Testis (tissue), 3 donors: ENCODE measurements around the gene NEURL1B. TPM values are rescaled to one million over a fixed set of nuclear protein-coding genes. Genes with fewer than 3 reads are reported as not detected.
A peak's percentile ranks its signal among the peaks of the same experiment; 100 is the strongest.

Experiments
- DNase-seq: peaks from one replicate; pipeline ENCODE4 v3.0.0-alpha.2; 2019
- H3K27ac ChIP-seq, 2 donors: fragments of 200-600 bp; sonication (generic); one replicate each; pipeline ENCODE4 v1.5.1; 2019
- H3K27me3 ChIP-seq: fragments of 200-600 bp; sonication (generic); one replicate; pipeline ENCODE4 v1.5.1; 2019
- H3K36me3 ChIP-seq: fragments of 200-600 bp; sonication (generic); one replicate; pipeline ENCODE4 v1.5.1; 2017; ENCODE audit warnings: low read depth; ENCODE audit errors: missing control alignments
- H3K4me1 ChIP-seq: fragments of 200-600 bp; sonication (generic); one replicate; pipeline ENCODE4 v1.5.1; 2019
- H3K4me3 ChIP-seq, 2 donors: fragments of 200-600 bp; sonication (generic); one replicate each; pipeline ENCODE4 v1.5.1; 2017 to 2019
- H3K9me3 ChIP-seq: fragments of 200-600 bp; sonication (generic); one replicate; pipeline ENCODE4 v1.5.1; 2017
- POLR2A ChIP-seq: fragments of 450-650 bp; IDR thresholded peaks from one replicate; pipeline ENCODE4 v1.6.1; 2017; ENCODE audit warnings: antibody characterized with exemption, mild to moderate bottlenecking, moderate library complexity
- WGBS, 2 donors: methylation state at CpG; one replicate each; pipeline ENCODE4 v1.1.5; 2018; 5-methylcytosine and 5-hydroxymethylcytosine counted together
- intact Hi-C: fragments of 100-400 bp; cut with DNase I; formaldehyde crosslinking; loops from one replicate; pipeline ENCODE4 v1.15.1; 2023; ENCODE audit warnings: low total_unique reads
- polyA plus RNA-seq: library from polyadenylated mRNA; stranded (reverse); fragments of 350-450 nt; fragmentation: Illumina TruSeq; extraction: RNeasy Lipid Tissue Mini Kit (QIAGEN cat#74804); gene quantifications from one replicate; pipeline ENCODE4 v1.2.3, GENCODE V29; 2014; ENCODE audit warnings: low read depth, low replicate concordance; ENCODE audit not compliant: insufficient read depth
- total RNA-seq, 2 donors: library from RNA; depleted of rRNA; stranded (reverse); fragments of >200 nt; gene quantifications; one replicate each; pipeline ENCODE4 v1.2.3, GENCODE V29; 2016
- TF ChIP-seq, protein P1 (sequence below), 3 experiments: fragments of 450-650 bp in 2 of 3; fragments of 200-600 bp in 1 of 3; sonication (generic) in 1 of 3; IDR thresholded peaks; one replicate each; pipeline ENCODE4 v1.5.1; 2016 to 2019; ENCODE audit warnings: antibody characterized with exemption in 3 of 3, mild to moderate bottlenecking in 2 of 3, moderate library complexity in 1 of 3

Gene NEURL1B
- total and polyA plus RNA-seq, 3 donors from 2014 or later, result 15.8 to 18.1 (median 17.1) TPM

DNA sequence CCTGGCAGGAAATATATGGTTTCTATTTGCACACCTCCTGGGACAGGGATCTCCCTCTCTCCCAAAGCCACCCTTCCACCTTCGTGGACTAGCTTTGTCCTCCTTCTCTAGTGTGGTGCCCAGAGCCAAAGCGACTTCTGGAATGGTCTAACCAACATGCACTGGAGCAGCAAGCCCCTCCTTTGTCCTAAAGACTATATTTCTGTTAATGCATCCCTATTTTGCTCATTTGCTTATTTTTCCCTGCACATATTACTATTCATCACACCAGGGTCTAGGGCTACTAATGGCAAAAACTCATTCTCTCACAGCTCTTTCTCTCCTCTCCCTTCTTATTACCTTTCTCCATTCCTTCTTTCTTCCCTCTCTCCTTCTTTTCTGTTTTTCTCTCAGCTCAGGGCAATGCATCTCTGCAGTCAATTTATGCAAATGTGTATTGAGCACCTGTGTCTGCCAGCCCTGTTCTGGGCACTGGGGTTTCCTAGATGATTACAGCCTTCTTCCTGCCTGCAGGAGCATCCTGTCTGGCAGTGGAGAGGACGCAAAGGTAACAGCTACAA is 2.8 kb upstream of the NEURL1B start:
- Histone ChIP-seq H3K4me3 (no peak overlapping the region), H3K27me3 (no peaks in the 10 kb centered on the region), H3K9me3 (no peaks in the 10 kb centered on the region), H3K36me3 (no peaks in the 10 kb centered on the region), H3K4me1 (peaks cover 6% of the 10 kb centered on the region), H3K27ac (no peak overlapping the region)
- intact Hi-C loops, result no loop called here
- WGBS, 2 donors, result 94 to 97% methylated on average over 3 of the region's 3 CpGs
- no peak for DNase-seq
- TF ChIP-seq, protein P1, sequence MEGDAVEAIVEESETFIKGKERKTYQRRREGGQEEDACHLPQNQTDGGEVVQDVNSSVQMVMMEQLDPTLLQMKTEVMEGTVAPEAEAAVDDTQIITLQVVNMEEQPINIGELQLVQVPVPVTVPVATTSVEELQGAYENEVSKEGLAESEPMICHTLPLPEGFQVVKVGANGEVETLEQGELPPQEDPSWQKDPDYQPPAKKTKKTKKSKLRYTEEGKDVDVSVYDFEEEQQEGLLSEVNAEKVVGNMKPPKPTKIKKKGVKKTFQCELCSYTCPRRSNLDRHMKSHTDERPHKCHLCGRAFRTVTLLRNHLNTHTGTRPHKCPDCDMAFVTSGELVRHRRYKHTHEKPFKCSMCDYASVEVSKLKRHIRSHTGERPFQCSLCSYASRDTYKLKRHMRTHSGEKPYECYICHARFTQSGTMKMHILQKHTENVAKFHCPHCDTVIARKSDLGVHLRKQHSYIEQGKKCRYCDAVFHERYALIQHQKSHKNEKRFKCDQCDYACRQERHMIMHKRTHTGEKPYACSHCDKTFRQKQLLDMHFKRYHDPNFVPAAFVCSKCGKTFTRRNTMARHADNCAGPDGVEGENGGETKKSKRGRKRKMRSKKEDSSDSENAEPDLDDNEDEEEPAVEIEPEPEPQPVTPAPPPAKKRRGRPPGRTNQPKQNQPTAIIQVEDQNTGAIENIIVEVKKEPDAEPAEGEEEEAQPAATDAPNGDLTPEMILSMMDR (IDR thresholded peaks at IDR 0.05), result no peak
- no peak for TF ChIP-seq POLR2A

DNA sequence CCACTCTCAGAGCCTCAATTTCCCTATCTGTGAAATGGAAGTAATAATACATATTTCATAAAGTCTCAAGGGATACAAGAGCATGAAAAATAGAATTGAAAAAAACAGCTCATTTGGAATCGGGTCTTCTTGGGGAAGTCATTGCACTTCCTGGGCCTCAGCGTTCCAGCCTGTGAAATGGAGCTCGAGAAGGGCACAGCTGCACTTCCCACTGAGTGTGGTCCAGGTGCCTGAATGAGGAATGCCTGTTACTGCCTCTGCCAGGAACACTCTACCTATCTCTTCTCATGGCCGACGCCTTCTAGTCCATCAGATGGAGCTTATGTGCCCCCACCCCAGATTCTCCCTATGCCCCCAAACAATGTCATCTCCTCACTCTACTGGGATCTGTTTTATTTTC is 924 bp upstream of the NEURL1B start:
- Histone ChIP-seq H3K9me3 (no peaks in the 10 kb centered on the region), H3K4me3 (no peak overlapping the region), H3K4me1 (peaks cover 6% of the 10 kb centered on the region), H3K27ac (peak overlapping the region in 1 of 2 donors; percentile 76), H3K27me3 (no peaks in the 10 kb centered on the region), H3K36me3 (no peaks in the 10 kb centered on the region)
- TF ChIP-seq, protein P1 (IDR thresholded peaks at IDR 0.05), result no peak
- TF ChIP-seq POLR2A, result no peak
- 60 to 62% methylated on average over 5 of the region's 5 CpGs for WGBS, 2 donors
- no peak for DNase-seq
- intact Hi-C loops, result no loop called here

DNA sequence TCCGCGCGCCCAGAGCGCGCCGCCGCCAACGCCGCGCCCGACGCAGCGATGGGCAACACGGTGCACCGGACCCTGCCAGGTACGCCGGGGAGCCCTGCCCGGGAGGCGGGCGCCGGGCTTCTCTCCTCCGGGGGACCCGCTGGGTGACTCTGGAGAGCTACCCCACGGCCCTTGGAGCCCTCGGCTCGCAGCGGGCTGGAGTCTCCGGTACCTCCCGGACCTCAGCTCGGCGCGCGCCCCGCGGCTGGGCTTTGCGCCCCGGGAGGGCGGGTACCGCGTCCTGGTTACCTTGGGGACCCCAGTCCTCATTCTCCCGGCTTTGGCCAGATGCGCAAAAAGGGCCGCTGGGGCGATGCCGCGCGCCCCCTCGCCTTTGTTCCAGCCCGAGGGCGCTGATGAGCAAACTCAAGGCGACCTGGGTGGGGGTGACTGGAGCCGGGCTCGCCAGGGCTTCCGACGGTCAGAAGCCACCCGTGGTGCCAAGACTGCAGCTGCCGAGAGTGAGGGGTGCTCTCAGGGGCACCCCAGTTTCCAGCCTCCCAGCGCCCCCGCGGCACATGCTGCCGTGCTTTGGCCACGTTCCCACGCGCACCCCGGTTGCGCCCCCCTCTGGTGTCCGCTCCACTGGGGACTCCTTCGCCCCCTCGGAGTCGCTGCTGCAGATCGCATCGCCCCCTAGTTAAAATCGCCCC is 442 bp downstream of the NEURL1B start:
- TF ChIP-seq, protein P1 (IDR thresholded peaks at IDR 0.05), result no peak
- no peak for TF ChIP-seq POLR2A
- Histone ChIP-seq H3K36me3 (no peaks in the 10 kb centered on the region), H3K27ac (peak overlapping the region; percentile 76 to 87), H3K4me1 (peaks cover 7% of the 10 kb centered on the region), H3K9me3 (no peaks in the 10 kb centered on the region), H3K4me3 (peak overlapping the region; percentile 82 to 87), H3K27me3 (no peaks in the 10 kb centered on the region)
- WGBS, 2 donors, result 3 to 13% methylated on average over 3 to 50 of the region's 73 CpGs
- DNase-seq, result no peak
- intact Hi-C loops, result no loop called here

DNA sequence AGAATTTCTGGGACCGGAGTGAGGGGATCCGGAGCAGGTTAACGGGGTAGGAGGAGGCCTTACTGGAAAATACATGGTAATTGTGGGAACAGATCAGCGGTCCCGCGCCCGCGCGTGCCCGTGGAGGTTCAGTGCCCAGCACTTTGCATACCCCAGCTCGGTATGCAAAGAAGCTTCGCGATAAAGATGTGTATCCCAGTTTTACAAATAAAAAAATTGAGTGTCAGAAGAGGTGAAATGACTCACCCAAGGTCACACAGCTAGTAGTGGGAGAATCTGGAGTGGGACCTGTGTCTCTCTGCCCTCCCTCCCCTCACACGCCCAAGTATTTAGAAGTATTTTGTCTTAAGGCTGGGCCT is 967 bp downstream of the NEURL1B start:
- 7 to 15% methylated on average over 14 of the region's 14 CpGs for WGBS, 2 donors
- no peak for DNase-seq

More for the DNA sequence above, 967 bp downstream of the NEURL1B start:
- Histone ChIP-seq H3K4me3 (peak overlapping the region; percentile 82 to 87), H3K27me3 (no peaks in the 10 kb centered on the region), H3K4me1 (peaks cover 13% of the 10 kb centered on the region), H3K36me3 (no peaks in the 10 kb centered on the region), H3K27ac (peak overlapping the region; percentile 76 to 87), H3K9me3 (no peaks in the 10 kb centered on the region)
- intact Hi-C loops, result no loop called here
- TF ChIP-seq POLR2A, result no peak
- TF ChIP-seq, protein P1 (IDR thresholded peaks at IDR 0.05), result no peak
